Tibial nerve (tissue), 3 donors: Measurements from ENCODE around the gene NGF.

Source experiments
- POLR2A ChIP-seq, 2 donors: fragments of 450-650 bp; IDR thresholded peaks; one replicate each; pipeline ENCODE4 v1.6.1; 2017; ENCODE audit warnings: antibody characterized with exemption in 2 of 2, mild to moderate bottlenecking in 2 of 2, moderate library complexity in 2 of 2
- TF ChIP-seq, protein P1 (sequence below), 5 experiments: fragments of 200-600 bp in 3 of 5; fragments of 450-650 bp in 2 of 5; sonication (generic) in 3 of 5; IDR thresholded peaks; one replicate each; pipeline ENCODE4 v1.5.1; 2016 to 2019; ENCODE audit warnings: antibody characterized with exemption in 5 of 5, mild to moderate bottlenecking in 3 of 5, moderate library complexity in 2 of 5

DNA sequence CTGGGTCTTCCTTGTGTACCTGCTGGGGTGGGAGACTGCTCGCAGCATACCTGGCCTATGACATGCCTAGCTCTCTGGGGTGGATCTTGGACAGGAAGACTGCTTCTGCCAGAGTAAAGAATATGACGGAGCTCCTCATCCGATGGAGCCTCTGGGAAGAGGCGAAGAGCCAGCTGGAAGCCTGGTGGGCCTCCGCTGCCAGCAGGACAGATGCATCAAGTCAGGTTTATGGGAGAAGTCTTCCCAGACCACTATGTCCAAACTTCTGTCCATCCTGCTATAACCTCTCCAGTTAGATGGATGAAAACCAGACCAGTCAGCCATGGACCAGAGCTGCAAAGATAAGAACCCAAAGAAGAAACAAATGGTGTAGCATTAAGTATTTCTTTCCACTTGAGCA, 27.7 kb upstream of the NGF start:
- TF ChIP-seq, protein P1, sequence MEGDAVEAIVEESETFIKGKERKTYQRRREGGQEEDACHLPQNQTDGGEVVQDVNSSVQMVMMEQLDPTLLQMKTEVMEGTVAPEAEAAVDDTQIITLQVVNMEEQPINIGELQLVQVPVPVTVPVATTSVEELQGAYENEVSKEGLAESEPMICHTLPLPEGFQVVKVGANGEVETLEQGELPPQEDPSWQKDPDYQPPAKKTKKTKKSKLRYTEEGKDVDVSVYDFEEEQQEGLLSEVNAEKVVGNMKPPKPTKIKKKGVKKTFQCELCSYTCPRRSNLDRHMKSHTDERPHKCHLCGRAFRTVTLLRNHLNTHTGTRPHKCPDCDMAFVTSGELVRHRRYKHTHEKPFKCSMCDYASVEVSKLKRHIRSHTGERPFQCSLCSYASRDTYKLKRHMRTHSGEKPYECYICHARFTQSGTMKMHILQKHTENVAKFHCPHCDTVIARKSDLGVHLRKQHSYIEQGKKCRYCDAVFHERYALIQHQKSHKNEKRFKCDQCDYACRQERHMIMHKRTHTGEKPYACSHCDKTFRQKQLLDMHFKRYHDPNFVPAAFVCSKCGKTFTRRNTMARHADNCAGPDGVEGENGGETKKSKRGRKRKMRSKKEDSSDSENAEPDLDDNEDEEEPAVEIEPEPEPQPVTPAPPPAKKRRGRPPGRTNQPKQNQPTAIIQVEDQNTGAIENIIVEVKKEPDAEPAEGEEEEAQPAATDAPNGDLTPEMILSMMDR (IDR thresholded peaks at IDR 0.05): no peak
- no peak for TF ChIP-seq POLR2A (IDR thresholded peaks at IDR 0.05)
